ENCODE data around the gene AGPAT3.

Gene AGPAT3

DNA sequence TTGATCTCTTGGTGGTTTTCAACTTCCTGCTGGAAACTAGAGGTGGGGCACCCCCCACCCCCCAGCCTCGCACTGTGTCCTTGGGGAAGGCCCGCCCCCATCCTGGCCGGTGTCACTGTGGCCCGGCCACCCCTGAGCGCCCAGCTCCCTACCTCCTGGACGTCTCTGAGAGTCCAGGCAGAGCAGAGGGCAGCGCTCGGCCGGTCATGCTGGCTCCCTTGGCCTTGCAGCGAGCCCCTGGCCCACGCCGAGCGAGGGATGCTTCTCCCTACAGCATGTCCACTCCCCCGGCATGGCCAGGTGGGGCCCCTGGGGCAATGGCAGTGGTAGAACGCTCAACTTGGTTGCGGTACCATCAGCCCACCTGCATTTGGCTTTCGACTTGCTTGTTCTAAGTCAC lies 118.4 kb downstream of the AGPAT3 start:
- DNase-seq, result no peak

DNA sequence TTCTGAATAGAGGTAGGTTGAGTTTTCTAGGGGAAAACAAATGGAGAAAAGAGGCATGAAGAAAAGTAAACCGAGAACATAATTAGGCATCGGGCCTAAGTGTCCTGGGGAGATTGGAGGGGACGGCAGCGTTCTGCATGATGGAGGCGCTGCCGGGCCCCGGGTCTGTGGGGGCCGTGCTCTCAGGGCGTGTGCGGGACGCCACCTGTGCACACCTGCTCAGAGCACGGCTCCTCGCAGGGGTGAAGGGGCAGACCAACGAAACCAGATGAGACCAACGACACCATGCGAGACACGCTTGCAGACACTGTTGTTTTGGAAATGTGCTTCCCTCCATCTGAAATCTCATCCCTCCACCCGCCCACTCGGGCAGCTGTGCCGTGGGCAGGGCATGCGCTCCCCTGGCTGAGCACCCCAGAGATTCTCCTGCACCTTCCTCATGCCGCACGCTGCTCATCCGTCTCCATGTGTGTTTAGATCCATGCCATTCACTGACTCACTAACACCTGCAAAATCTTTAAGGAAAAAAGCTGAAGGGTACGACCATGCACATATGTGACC lies 118.9 kb downstream of the AGPAT3 start:
- DNase-seq, result no peak

DNA sequence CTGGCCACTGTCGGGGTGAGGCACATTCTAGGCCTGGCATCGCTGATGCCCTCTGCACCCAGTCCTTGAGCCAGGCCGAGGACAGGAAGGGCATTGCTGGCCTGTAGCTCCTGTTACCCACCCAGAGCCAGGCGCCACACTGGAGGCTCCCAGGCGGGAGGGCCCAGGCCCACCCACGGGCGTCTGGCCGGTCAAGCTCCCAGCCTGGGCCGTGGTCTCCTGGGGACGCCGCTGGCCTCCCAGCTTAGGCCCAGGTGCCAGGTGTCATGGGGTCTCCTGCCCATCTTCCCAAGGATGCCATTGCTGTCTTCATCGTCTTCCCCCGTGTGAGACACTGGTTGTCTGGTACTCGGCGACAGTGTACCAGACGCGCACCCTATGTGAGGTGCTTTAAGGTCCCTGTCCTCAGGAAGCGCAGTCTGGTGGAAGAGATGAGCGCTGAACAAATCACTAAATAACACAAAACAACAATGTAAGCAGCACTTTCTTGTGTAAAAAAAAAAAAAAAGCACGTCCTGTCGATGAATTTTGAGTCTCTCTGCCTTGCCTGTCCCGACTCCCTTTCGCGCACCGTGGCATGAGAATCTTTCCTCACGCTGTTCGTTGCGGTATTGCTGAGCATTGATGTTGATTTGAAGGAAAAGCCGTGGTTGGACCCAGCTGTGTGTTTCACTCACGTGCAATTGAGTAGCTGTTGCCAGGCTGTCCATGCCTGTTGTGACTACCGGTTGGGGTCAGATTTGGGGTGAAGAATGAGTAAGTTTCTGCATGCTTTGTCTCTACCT lies 120.1 kb downstream of the AGPAT3 start:
- DNase-seq, result peak; percentile 19

GRCh38 chr21:43985690-43986251 lies 120.7 kb downstream of the AGPAT3 start:
- DNase-seq, result peak; percentile 17

- no peak for DNase-seq
Measured at GRCh38 chr21:43986544-43987451, 121.8 kb downstream of the AGPAT3 start.

DNA sequence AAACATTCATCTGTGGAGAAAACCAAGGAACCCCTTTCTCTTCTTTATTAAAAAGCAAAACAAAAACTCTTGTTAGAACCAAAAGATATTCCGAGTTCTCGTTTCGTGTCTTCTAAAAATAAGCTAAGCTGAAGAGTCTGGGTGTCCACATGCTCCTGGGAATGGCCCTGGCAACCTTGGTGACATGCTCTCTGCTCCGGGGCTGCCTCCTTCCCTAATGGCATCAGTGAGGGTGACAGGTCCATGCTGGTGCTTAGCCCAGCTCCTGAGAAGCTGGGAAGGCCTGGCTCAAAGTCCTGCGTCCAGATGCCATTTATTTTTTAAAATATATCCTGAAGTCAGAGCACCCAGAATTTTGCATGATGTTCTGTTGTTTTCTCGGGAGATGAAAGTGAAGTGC lies 122.5 kb downstream of the AGPAT3 start:
- no peak for DNase-seq

GRCh38 chr21:43988016-43988415 lies 123.0 kb downstream of the AGPAT3 start:
- DNase-seq, result no peak

DNA sequence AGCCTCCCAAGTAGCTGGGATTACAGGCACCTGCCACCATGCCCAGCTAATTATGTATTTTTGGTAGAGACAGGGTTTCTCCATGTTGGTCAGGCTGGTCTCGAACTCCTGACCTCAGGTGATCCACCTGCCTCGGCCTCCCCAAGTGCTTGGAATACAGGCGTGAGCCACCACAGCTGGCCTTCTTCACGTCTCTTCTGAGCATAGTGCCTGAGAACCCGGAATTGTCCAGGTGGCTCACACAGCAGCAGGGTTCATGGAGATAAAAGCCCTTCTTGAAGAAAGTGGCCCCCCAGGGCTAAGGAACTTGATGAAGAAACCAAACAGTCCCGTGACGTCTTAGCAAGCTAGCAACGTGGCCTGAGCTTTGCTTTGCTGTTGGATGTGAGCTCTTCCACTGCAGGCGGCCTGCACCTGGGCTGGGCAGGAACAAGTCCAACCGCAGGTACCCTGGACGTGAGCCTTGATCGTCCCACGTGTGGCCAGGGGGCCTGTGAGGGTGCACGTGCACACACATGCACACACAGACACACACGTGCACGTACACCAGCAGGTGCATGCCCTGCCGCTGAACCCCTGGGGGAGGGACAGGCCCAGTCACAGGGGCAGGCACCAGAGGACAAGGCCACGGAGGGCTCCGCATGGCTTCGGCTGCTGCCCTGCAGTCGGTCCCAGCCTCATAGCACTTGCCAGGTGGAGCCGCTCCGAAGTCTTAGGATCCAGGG lies 123.6 kb downstream of the AGPAT3 start:
- no peak for DNase-seq

- no peak for DNase-seq
Measured at GRCh38 chr21:43989401-43989800, 124.4 kb downstream of the AGPAT3 start.

GRCh38 chr21:43991447-43991991 lies 126.5 kb downstream of the AGPAT3 start:
- DNase-seq, result no peak

- no peak for DNase-seq
Measured at GRCh38 chr21:43992121-43992520, 127.1 kb downstream of the AGPAT3 start.

DNA sequence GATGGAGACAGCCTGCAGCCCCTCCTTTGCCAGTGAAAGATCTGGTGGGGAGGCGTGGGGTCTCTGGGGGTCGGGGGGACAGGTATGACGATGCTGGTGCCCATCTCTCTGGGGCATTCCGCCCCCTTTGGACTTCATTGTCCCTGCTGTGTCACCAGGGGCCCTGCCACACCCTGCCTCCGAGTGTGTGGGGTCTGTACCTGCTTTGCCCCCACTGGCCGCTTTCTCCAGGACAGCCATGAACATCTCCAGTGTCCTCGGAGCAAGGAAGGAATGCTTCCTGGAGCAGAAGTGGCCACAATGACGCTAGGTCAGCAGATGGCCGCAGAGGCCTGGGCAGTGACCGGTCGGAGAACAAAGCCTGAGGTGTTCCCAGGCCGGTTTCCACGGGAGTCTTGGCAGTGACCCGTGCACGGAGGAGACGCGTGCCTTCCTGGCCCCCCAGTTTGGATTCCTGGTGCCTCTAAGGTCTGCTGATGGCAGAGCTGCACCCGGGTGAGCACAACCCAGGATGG lies 128.5 kb downstream of the AGPAT3 start:
- no peak for DNase-seq

GRCh38 chr21:43994085-43994484 lies 129.1 kb downstream of the AGPAT3 start:
- no peak for DNase-seq

- no peak for DNase-seq
Measured at GRCh38 chr21:43994646-43995045, 129.6 kb downstream of the AGPAT3 start.

DNA sequence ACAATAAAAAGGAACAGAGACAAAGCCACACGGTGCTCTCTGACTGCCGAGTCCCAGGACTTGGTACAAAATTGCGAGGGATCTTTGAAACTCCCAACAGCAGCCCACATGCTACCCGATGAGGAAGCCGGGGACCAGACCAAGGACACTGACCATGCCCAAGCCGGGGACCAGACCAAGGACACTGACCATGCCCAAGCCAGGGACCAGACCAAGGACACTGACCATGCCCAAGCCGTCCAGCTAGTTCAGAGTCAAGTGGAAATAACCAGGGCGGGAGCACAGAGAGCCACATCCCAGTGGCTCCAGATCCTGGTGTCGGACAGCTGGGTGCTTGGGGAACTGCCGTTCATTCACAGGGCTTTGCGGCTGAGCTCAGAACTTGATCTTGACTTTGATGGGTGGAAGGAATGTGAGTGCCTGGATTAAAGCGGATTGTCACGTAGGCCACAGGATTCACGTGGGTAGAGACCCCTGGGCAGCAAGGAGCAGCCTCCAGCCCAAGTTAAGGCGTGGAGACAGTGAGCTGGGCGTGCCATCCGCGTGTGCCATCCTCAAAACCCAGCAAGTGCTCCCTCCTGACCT lies 130.6 kb downstream of the AGPAT3 start:
- DNase-seq, result no peak

DNA sequence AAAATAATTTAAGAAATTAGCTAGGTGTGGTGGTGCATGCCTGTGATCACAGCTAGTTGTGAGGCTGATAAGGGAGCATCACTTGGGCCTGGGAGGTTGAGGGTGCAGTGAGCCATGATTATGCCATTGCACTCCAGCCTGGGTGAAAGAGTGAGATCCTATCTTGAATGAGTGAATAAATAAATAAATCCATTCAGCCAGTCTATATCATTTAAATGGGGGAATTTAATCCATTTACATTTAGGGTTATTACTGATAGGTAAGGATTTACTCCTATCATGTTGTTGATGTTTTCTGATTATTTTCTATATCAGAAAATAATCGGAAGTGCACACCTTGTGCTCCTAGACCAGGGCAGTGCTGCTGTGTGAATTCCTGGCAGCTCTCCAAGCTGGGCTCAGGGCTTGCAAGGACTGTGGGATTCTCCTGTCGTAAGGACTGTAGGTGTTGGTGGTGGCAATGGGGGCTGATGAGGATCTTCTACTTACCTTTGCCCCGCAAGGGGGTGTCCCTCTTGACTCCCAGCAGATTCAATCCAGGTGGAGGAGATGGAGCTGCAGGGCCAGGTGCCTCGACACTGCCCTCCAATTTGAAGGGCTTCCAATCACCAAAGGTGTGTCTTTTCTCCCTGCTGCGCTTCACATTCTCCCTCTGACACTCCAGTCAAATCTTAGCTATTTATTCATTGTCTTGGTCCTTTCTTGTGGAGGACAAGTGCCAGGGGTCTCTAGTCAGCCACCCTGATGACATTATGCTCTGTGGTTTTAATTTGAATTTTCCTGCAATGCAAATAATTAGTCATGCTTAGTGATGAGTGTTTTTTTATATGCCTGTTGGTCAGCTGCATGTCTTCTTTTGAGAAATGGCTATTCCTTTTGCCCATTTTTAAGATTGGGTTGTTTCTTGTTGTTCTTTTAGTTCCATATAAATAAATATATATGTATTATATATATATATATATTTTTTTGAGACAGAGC lies 133.0 kb downstream of the AGPAT3 start:
- DNase-seq, result no peak

DNA sequence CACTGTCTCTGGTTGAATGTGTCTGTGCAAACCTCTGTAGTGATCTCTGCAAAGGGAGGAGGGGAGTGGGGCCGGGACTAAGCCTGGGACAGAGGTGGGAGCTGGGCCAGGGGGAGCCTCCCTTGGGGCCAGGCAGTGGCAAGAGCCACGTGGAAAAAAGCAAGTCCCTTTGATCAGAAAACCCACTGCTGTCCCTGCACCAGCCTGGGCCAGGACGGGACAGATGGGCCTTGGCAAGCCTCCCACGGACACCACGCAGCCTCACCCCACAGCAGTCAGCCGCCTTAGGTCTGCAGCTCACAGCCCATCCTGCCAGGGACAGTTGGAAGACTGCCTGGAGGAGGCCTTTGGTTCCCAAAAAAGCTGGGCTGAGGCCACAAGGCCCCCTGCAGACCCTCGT lies 135.3 kb downstream of the AGPAT3 start:
- DNase-seq, result no peak

GRCh38 chr21:44002511-44002910 lies 137.5 kb downstream of the AGPAT3 start:
- DNase-seq, result no peak

GRCh38 chr21:44003307-44003966 lies 138.4 kb downstream of the AGPAT3 start:
- DNase-seq, result no peak

DNA sequence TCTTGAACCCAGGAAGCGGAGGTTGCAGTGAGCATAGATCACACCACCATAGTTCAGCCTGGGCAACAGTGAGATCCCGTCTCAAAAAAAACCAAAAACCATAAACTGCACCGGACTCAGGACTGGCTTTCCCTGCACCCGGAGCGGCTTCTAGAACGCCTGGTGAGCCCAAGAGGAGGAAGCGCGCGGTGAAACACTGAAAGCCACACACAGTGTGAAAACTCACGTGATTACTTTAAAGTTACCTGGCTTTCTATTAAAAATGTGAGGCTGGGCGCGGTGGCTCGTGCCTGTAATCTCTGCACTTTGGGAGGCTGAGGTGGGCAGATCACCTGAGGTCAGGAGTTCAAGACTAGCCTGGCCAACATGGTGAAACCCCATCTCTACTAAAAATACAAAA lies 140.0 kb downstream of the AGPAT3 start:
- no peak for DNase-seq

Measured in stimulated activated CD4-positive, alpha-beta T cell treated with anti-CD3 and anti-CD28 coated beads, Interleukin-15, amount 100 ng/mL, for 24 hours (primary cell).